Fibroblast of lung (primary cell): ENCODE measurements around the gene KCNJ6. TPM values are rescaled to one million over a fixed set of nuclear protein-coding genes. Genes with fewer than 3 reads are reported as not detected.
"Not testable (repeated sequence)": the region's sequence is repeated elsewhere in the genome, so short reads cannot be mapped to it uniquely, and the experiment has no call there.

Source experiments
- DNase-seq, 2 donors: peaks; one replicate each; pipeline versions ENCODE4 v3.0.0 to v3.0.0-alpha.2; 2010; ENCODE audit warnings: low read depth in 2 of 2
- H2AFZ ChIP-seq: 2 replicates; pipeline ENCODE4 v1.5.1; 2012; ENCODE audit warnings: low read length, control low read depth, inconsistent platforms
- H3K27ac ChIP-seq: 2 replicates; pipeline ENCODE4 v1.5.1; 2011; ENCODE audit warnings: low read length, control low read depth; ENCODE audit not compliant: insufficient read depth
- H3K27me3 ChIP-seq: 2 replicates; pipeline ENCODE4 v1.5.1; 2011; ENCODE audit warnings: mild to moderate bottlenecking, low read length; ENCODE audit not compliant: control insufficient read depth, insufficient read depth
- H3K36me3 ChIP-seq: 2 replicates; pipeline ENCODE4 v1.5.1; 2011; ENCODE audit warnings: low read length; ENCODE audit not compliant: control insufficient read depth, insufficient read depth
- H3K4me1 ChIP-seq: 2 replicates; pipeline ENCODE4 v1.5.1; 2011; ENCODE audit warnings: low read length; ENCODE audit not compliant: control insufficient read depth, insufficient read depth; ENCODE audit errors: extremely low read depth
- H3K4me2 ChIP-seq: 2 replicates; pipeline ENCODE4 v1.5.1; 2011; ENCODE audit warnings: low read length, control low read depth; ENCODE audit not compliant: insufficient read depth; ENCODE audit errors: extremely low read depth
- H3K4me3 ChIP-seq, 4 experiments: fragments of 200-600 bp in 1 of 4; sonication (generic) in 1 of 4; replicated peaks in 1 of 4; 2 replicates each; pipeline ENCODE4 v1.5.1; 2011 to 2016; ENCODE audit warnings: low read length in 4 of 4, low read depth in 3 of 4, mild to moderate bottlenecking in 3 of 4, control low read depth in 2 of 4, inconsistent platforms in 1 of 4, mixed read lengths in 1 of 4; ENCODE audit not compliant: insufficient read depth in 1 of 4; ENCODE audit errors: control extremely low read depth in 1 of 4
- H3K79me2 ChIP-seq: 2 replicates; pipeline ENCODE4 v1.5.1; 2012; ENCODE audit warnings: mild to moderate bottlenecking, low read length, inconsistent platforms; ENCODE audit not compliant: control insufficient read depth, insufficient read depth
- H3K9ac ChIP-seq: 2 replicates; pipeline ENCODE4 v1.5.1; 2011; ENCODE audit warnings: mild to moderate bottlenecking, low read length, control low read depth; ENCODE audit not compliant: insufficient read depth
- H3K9me3 ChIP-seq: 2 replicates; pipeline ENCODE4 v1.5.1; 2012; ENCODE audit warnings: low read depth, low read length; ENCODE audit not compliant: control insufficient read depth, insufficient read depth
- H4K20me1 ChIP-seq: 2 replicates; pipeline ENCODE4 v1.5.1; 2011; ENCODE audit warnings: low read length; ENCODE audit not compliant: control insufficient read depth, insufficient read depth; ENCODE audit errors: extremely low read depth
- EZH2 ChIP-seq: IDR thresholded peaks from 2 replicates; pipeline ENCODE4 v1.5.1; 2012; ENCODE audit warnings: low read length, control low read depth, mild to moderate bottlenecking; ENCODE audit errors: missing control alignments
- polyA plus RNA-seq, 2 donors: library from polyadenylated mRNA; depleted of rRNA in 1 of 2; stranded (reverse) in 1 of 2; unstranded in 1 of 2; fragments of >200 nt; gene quantifications; 2 replicates each; pipeline ENCODE4 v1.2.1, GENCODE V29; 2011 to 2012; ENCODE audit warnings: missing spikeins in 1 of 2
- total RNA-seq: library from RNA; depleted of rRNA; stranded (reverse); fragments of >200 nt; gene quantifications from 2 replicates; pipeline ENCODE4 v1.2.1, GENCODE V29; 2014
- TF ChIP-seq, protein P1 (sequence below), 2 donors: IDR thresholded peaks in 1 of 2; conservative IDR thresholded peaks in 1 of 2; 1 replicate in 1 of 2; 2 replicates in 1 of 2; pipeline ENCODE4 v1.5.1; 2011 to 2012; ENCODE audit warnings: low read length in 2 of 2, control low read depth in 1 of 2, inconsistent platforms in 1 of 2, low read depth in 1 of 2, mild to moderate bottlenecking in 1 of 2

Gene KCNJ6
- total and polyA plus RNA-seq, 2 donors (not counting 1 experiment from before 2014, with no cell fraction given): under 0.01 to 7.6 TPM

DNA sequence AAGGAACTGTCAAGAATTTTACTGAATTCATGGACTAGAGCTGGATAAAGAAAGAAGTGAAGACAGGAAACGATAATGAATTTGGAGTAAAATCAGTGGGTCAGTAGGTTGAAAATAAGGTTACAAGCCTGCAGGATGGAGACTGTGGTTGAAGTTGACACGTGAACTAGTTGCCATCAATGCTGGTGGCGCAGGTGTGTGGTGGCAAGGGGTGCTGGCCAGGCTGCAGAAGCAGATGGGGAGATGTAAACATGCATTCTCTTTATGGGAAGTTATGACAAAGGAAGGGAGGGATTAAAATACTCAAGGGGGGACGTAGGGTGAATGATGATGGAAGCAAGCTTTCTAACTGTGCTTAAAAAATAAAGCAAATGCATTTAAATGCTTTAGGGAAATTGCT lies 263.1 kb downstream of the KCNJ6 start:
- Histone ChIP-seq H3K9ac (no peak overlapping the region), H3K4me2 (no peak overlapping the region), H3K79me2 (no peaks in the 10 kb centered on the region), H3K27me3 (no peaks in the 10 kb centered on the region), H2AFZ (no peak overlapping the region), H3K36me3 (no peaks in the 10 kb centered on the region), H3K4me1 (no peaks in the 10 kb centered on the region), H4K20me1 (no peaks in the 10 kb centered on the region), H3K27ac (no peak overlapping the region), H3K4me3 (no peak overlapping the region), H3K9me3 (no peaks in the 10 kb centered on the region)
- no peak for TF ChIP-seq EZH2
- TF ChIP-seq, protein P1, sequence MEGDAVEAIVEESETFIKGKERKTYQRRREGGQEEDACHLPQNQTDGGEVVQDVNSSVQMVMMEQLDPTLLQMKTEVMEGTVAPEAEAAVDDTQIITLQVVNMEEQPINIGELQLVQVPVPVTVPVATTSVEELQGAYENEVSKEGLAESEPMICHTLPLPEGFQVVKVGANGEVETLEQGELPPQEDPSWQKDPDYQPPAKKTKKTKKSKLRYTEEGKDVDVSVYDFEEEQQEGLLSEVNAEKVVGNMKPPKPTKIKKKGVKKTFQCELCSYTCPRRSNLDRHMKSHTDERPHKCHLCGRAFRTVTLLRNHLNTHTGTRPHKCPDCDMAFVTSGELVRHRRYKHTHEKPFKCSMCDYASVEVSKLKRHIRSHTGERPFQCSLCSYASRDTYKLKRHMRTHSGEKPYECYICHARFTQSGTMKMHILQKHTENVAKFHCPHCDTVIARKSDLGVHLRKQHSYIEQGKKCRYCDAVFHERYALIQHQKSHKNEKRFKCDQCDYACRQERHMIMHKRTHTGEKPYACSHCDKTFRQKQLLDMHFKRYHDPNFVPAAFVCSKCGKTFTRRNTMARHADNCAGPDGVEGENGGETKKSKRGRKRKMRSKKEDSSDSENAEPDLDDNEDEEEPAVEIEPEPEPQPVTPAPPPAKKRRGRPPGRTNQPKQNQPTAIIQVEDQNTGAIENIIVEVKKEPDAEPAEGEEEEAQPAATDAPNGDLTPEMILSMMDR (conservative IDR thresholded peaks at IDR 0.05 in 1 of 2, IDR thresholded peaks at IDR 0.05 in 1 of 2; ENCODE audit: low read depth in 1 of 2, low read length in 2 of 2): no peak
- no peak for DNase-seq

DNA sequence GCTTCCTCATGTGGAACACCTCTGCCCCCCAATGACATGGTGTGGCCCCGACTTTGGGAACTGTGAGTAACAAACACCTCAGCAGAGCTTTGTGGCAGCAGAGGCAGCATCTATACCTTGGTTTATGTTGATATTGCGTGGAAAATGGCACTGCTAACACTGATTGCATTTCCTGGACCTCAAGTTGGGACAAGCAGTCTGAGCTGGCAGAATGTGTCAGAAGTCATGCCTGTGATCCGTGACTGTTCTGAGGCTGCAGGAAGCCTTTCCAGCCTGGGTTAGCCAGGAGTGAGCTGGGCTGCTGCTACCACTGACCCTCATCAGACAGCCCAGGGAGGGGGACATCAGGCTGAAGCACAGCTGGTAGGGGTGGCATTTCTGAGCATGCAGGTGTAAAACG lies 268.5 kb downstream of the KCNJ6 start:
- Histone ChIP-seq H3K36me3 (no peaks in the 10 kb centered on the region), H3K4me1 (no peaks in the 10 kb centered on the region), H3K79me2 (no peaks in the 10 kb centered on the region), H3K27me3 (no peaks in the 10 kb centered on the region), H3K9ac (no peak overlapping the region), H3K4me2 (no peak overlapping the region), H2AFZ (no peak overlapping the region), H4K20me1 (no peaks in the 10 kb centered on the region), H3K4me3 (no peak overlapping the region), H3K9me3 (no peaks in the 10 kb centered on the region), H3K27ac (no peak overlapping the region)
- TF ChIP-seq EZH2: no peak
- TF ChIP-seq, protein P1 (conservative IDR thresholded peaks at IDR 0.05 in 1 of 2, IDR thresholded peaks at IDR 0.05 in 1 of 2; ENCODE audit: low read depth in 1 of 2, low read length in 2 of 2): no peak
- DNase-seq: no peak

- not testable (repeated sequence) for H4K20me1 ChIP-seq, H3K4me3 ChIP-seq, H3K4me2 ChIP-seq, H3K36me3 ChIP-seq, H3K27ac ChIP-seq, H3K9ac ChIP-seq, H2AFZ ChIP-seq, H3K4me1 ChIP-seq, H3K79me2 ChIP-seq, H3K9me3 ChIP-seq, H3K27me3 ChIP-seq, DNase-seq
Observed at GRCh38 chr21:37646761-37647160, 269.5 kb downstream of the KCNJ6 start.

GRCh38 chr21:37645848-37646247 lies 270.4 kb downstream of the KCNJ6 start:
- Histone ChIP-seq H3K79me2 (no peaks in the 10 kb centered on the region), H3K9ac (no peak overlapping the region), H3K9me3 (no peaks in the 10 kb centered on the region), H3K27me3 (no peaks in the 10 kb centered on the region), H3K36me3 (no peaks in the 10 kb centered on the region), H2AFZ (no peak overlapping the region), H3K4me3 (no peak overlapping the region), H3K27ac (no peak overlapping the region), H3K4me1 (no peaks in the 10 kb centered on the region), H4K20me1 (no peaks in the 10 kb centered on the region), H3K4me2 (no peak overlapping the region)
- TF ChIP-seq, protein P1 (conservative IDR thresholded peaks at IDR 0.05 in 1 of 2, IDR thresholded peaks at IDR 0.05 in 1 of 2; ENCODE audit: low read depth in 1 of 2, low read length in 2 of 2): no peak
- no peak for TF ChIP-seq EZH2
- DNase-seq: no peak
